Activated T-helper 2 cell treated with anti-CD3 and anti-CD28 coated beads, Interferon-gamma antibody, Interleukin-2, Interleukin-4, amounts not matched to agents 10 μg/mL and 5 μg/mL and 100 μg/mL, durations not matched to agents 14 hours and 24 hours and 36 hours (primary cell): ENCODE data around the gene DTNB. TPM values are rescaled to one million over a fixed set of nuclear protein-coding genes. Genes with fewer than 3 reads are reported as not detected.

Source experiments
- DNase-seq: peaks from one replicate; pipeline ENCODE4 v3.0.0; 2021; ENCODE audit warnings: low spot score
- H3K27ac Mint-ChIP-seq: one replicate; pipeline ENCODE4 v1.8.0; 2021; ENCODE audit warnings: mixed read lengths
- H3K27me3 Mint-ChIP-seq: one replicate; pipeline ENCODE4 v1.8.0; 2021; ENCODE audit warnings: low read depth, mixed read lengths
- H3K36me3 Mint-ChIP-seq: one replicate; pipeline ENCODE4 v1.8.0; 2021; ENCODE audit warnings: low read depth, mixed read lengths
- H3K4me1 Mint-ChIP-seq: one replicate; pipeline ENCODE4 v1.8.0; 2021; ENCODE audit warnings: low read depth, mixed read lengths
- H3K4me3 Mint-ChIP-seq: one replicate; pipeline ENCODE4 v1.8.0; 2021; ENCODE audit warnings: low read depth, mild to moderate bottlenecking, moderate library complexity, mixed read lengths
- H3K9me3 Mint-ChIP-seq: one replicate; pipeline ENCODE4 v1.8.0; 2021; ENCODE audit warnings: mixed read lengths
- intact Hi-C: fragments of 100-400 bp; cut with micrococcal nuclease; formaldehyde crosslinking; loops from one replicate; pipeline ENCODE4 v1.15.1; 2023
- total RNA-seq: library from RNA; stranded (reverse); gene quantifications from 2 replicates; pipeline ENCODE4 v1.2.3, GENCODE V29; 2022

DTNB gene
- total RNA-seq, 1 donor from 2014 or later: 33.9 TPM

DNA sequence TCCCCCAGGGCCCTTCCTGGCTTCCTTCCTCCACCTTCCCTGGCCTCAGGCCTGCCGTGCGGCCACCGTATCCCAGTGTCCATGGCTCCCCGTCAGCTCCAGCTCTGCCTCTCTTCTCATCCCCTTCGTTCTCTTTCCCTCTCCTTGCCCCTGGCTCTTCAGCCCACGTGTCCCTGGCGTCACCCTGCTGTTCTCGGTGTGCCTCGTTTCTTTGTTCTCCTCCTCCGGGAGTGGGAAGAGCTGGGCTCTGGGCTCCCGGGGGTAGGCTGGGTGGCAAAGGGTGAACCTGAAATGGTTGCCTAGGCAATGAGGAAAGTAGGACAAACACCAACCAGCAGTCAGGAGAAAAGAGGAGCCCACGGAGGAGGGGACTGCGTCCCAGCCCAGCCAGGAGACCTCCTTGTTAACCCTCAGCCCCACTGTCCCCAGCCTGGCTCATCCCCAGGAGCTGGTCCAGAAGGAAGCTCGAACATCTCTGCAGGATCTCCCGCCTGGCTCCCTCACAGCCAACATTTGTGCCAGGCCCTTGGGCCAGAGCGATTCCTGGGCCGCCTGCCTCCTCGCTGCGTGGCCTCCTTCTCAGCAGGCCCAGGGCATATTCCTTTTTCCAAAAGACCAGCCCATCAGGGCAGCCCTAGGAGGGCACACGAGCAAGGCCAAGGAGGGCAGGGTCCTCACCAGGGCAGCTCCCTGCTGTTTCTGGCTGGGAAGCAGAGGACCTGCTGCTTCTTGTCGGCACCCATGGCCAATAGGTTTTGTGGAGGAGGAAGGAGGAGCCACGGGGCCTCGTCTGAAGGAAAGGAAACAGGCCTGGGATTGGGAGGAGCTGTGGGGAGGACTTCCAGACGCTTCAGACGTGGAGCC is 300.7 kb downstream of the DTNB start:
- intact Hi-C loops: no loop called here
- no peaks in the 10 kb centered on the region for H3K27me3 Mint-ChIP-seq

DNA sequence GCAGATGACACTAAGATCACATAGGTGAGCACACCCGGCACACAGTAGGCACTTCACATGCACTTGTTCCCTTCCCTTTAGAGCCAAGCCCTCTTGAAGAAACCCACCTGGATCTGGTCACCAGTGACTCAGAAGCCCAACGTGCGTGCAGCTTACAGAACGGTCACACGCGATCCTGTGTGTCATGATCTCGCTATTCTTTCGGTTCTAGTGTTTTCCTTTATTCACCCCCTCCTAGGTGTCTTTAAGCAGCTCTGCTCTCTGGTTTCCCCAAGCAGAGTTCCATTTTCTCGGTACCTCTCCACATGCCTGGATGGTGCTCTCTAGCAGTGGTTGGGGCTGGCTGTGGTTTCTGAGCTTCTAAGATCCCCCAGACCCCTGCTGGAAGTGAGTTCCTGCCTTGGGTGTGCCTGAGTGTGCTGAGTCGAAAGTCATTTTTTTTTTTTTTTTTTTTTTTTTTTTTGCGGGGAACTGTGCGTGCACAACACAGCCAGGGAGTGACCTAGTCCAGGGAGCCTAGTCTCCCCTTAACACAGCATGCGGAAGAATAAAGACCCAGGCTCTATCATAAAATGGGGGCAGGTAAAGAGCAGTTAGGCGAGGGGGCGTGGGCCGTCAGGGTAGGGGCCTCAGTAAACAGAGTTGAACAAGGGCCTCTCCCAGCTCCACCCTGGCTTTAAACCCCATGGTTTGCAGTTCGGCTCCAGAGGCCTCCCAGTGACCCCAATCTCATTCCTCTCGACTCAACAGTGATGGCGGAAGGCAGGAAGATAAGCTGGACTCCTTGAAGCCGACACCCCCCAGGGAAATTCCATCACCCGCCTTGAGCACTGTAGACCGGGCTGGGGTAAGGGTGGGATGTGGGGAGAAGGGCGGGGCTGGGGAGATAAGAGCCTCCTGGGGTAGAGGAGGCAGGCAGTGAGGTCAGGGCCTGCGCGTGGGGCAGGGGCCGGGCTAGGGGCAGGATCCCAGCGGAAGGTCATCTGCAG is 301.8 kb downstream of the DTNB start:
- no peaks in the 10 kb centered on the region for H3K27me3 Mint-ChIP-seq
- H3K27ac Mint-ChIP-seq: no peak overlapping the region
- intact Hi-C loops: no loop called here
- no peaks in the 10 kb centered on the region for H3K36me3 Mint-ChIP-seq
- H3K4me1 Mint-ChIP-seq: peaks cover 6% of the 10 kb centered on the region
- H3K4me3 Mint-ChIP-seq: no peak overlapping the region
- H3K9me3 Mint-ChIP-seq: no peaks in the 10 kb centered on the region
- no peak for DNase-seq

More for the DNA sequence above, 300.7 kb downstream of the DTNB start:
- Mint-ChIP-seq H3K4me1 (peaks cover 13% of the 10 kb centered on the region), H3K36me3 (peaks cover 6% of the 10 kb centered on the region), H3K9me3 (no peaks in the 10 kb centered on the region), H3K4me3 (no peak overlapping the region), H3K27ac (no peak overlapping the region)
- DNase-seq: no peak

DNA sequence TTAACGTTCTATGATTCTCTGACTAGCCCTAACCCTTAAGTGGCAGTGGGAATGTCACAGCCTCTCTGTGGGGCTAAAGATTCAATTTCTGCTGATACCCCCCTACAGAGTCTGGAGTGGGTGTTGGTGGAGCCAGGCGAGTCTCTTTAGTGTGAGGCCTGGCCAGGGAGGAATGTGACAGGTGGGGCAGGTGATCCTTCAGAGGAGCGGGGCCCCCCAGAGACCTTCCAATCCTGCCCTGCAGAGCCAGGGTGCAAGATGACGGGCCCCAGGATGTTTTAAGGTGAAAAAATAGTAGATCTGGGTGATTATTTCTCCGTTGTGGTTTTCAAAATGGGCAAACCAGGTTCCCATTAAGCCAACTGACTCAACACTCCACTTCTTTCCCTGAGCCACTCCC is 303.5 kb downstream of the DTNB start:
- no peaks in the 10 kb centered on the region for H3K36me3 Mint-ChIP-seq
- no peak overlapping the region for H3K4me3 Mint-ChIP-seq
- H3K27ac Mint-ChIP-seq: no peak overlapping the region
- peaks cover 2% of the 10 kb centered on the region for H3K4me1 Mint-ChIP-seq
- intact Hi-C loops: no loop called here
- DNase-seq: no peak
- no peaks in the 10 kb centered on the region for H3K27me3 Mint-ChIP-seq
- no peaks in the 10 kb centered on the region for H3K9me3 Mint-ChIP-seq

DNA sequence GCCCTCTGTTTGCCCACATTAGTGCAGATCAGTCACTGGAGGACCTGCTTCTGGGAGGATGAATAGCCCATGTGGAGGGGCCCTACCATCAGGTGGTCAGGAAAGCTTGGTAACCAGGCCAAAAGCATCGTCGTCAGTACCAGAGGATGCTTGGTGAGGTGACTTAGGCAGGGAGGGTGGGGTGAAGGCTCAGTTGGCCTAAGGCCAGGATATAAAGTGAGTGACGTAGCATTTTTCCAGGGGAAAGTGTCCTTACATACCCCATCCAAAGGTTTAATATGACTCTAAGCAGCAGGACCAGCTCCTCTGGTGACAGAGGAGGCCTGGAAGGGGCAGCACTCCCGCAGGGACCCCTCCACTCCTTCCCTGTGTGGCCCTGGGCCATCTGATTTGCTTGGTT is 303.9 kb downstream of the DTNB start:
- Mint-ChIP-seq H3K9me3 (no peaks in the 10 kb centered on the region), H3K4me1 (peaks cover 2% of the 10 kb centered on the region)
- intact Hi-C loops: no loop called here

DNA sequence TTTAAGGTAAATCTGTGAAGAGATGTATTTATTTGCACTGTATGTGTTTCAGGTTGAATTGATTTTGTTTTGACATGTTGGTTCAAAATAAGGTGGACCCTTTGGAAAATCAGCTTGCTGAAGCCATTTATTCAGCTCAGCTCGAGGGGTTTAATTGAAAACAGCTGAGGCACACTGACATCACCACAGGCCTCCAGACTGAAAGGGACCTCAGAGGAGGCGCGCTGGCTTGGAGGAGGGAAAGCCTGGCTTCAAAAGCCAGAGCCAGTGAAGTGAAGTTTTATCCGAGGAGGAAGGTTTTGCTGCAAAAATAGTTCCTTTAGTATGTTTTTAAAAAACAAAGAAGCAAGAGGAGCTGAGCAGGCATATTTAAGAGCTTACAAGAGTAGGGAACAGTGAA is 304.7 kb downstream of the DTNB start:
- intact Hi-C loops: no loop called here
- Mint-ChIP-seq H3K4me3 (no peak overlapping the region), H3K4me1 (peaks cover 2% of the 10 kb centered on the region), H3K36me3 (no peaks in the 10 kb centered on the region), H3K9me3 (no peaks in the 10 kb centered on the region), H3K27me3 (no peaks in the 10 kb centered on the region), H3K27ac (no peak overlapping the region)
- no peak for DNase-seq

More for the DNA sequence above, 303.9 kb downstream of the DTNB start:
- H3K27me3 Mint-ChIP-seq: no peaks in the 10 kb centered on the region
- no peaks in the 10 kb centered on the region for H3K36me3 Mint-ChIP-seq
- H3K27ac Mint-ChIP-seq: no peak overlapping the region
- H3K4me3 Mint-ChIP-seq: no peak overlapping the region
- DNase-seq: no peak

DNA sequence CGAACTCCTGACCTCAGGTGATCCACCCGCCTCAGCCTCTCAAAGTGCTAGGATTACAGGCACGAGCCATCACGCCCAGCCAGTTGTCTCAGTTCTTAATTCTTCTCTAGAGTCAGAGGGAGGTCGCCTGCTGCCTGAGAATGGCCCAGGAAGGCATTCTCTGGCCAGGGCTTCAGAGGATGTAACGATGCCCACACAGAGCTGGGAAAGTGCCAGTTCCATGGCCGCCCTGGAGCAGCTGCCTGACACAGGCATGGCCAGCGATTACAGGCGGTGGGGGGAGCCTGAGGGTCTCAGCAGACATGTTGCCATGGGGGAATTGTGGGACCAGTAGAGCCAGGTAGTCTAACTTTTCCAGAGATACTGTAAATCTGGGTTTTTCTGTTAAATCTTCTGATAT is 306.1 kb downstream of the DTNB start:
- Mint-ChIP-seq H3K27me3 (no peaks in the 10 kb centered on the region), H3K9me3 (no peaks in the 10 kb centered on the region), H3K36me3 (no peaks in the 10 kb centered on the region), H3K4me1 (peaks cover 7% of the 10 kb centered on the region), H3K4me3 (no peak overlapping the region), H3K27ac (no peak overlapping the region)
- DNase-seq: no peak
- intact Hi-C loops: no loop called here

DNA sequence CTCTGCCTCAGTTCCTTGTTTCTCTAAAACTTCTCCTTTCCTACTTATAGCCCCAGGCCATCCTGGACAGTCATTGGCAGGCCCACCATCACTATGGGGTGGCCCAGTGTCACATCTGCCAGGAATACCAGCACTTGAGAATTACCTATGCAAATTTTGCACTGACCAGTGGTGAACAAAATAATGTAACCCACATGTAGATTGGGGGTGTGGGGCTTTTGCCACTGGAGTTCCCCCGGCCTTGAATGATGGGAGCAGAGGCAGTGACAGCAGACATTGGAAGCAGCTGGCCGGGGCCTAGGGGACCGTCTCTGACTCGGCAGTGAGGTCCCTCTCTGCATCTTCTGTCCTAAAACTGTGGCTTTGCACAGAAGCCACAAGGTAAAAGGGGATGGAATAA is 306.7 kb downstream of the DTNB start:
- H3K4me3 Mint-ChIP-seq: no peak overlapping the region
- no peaks in the 10 kb centered on the region for H3K36me3 Mint-ChIP-seq
- no peaks in the 10 kb centered on the region for H3K27me3 Mint-ChIP-seq
- DNase-seq: no peak
- intact Hi-C loops: no loop called here
- no peak overlapping the region for H3K27ac Mint-ChIP-seq
- H3K9me3 Mint-ChIP-seq: no peaks in the 10 kb centered on the region
- peaks cover 8% of the 10 kb centered on the region for H3K4me1 Mint-ChIP-seq

DNA sequence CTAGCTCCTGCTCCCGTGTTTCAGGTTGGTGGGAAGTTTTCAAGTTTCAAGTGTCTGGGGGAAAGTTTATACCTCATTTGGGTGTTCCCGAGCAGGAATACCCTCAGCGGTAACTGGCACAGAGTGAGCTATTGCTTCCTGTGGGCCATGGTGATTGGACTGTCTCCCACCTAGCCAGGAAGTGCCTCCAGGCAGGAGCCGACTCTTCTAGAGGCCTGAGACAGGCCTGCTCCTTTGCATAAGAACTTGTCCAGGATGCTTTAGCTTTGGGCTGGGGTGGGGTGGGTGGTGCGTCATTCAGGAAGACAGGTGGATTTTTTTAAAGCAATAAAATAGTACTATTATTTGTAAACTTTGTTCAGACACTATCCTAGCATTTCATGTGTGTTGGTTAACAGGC is 308.1 kb downstream of the DTNB start:
- DNase-seq: no peak
- Mint-ChIP-seq H3K4me1 (peaks cover 9% of the 10 kb centered on the region), H3K27ac (no peak overlapping the region), H3K27me3 (no peaks in the 10 kb centered on the region), H3K36me3 (no peaks in the 10 kb centered on the region), H3K9me3 (no peaks in the 10 kb centered on the region), H3K4me3 (no peak overlapping the region)
- intact Hi-C loops: no loop called here

DNA sequence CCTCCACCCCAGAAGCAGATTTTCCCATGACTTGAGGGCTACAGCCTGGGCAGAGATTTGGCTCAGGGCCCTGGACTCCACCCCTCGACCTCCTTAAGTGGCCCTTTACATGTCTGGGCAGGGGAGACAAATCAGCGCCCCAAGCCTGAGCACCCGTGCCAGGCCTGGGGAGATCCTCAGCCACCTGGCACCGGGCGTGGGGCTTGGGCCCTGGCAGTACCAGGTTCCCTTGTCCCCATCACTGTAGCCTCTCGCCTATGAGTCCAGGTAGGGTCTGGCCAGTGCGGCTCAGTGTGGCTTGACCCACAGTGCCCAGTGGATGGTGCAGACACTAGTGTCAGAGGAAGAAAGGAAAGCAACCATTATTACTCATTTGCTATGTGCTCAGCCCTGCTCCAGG is 309.6 kb downstream of the DTNB start:
- Mint-ChIP-seq H3K27me3 (no peaks in the 10 kb centered on the region), H3K4me1 (peaks cover 8% of the 10 kb centered on the region), H3K9me3 (no peaks in the 10 kb centered on the region), H3K36me3 (no peaks in the 10 kb centered on the region), H3K27ac (peak overlapping the region; percentile 24), H3K4me3 (no peak overlapping the region)
- DNase-seq: no peak
- intact Hi-C loops: loop anchor here (2.0 to 5.0 kb wide), 3 partner anchors 13 to 309 kb away; partner anchors contain the start of gene DTNB

DNA sequence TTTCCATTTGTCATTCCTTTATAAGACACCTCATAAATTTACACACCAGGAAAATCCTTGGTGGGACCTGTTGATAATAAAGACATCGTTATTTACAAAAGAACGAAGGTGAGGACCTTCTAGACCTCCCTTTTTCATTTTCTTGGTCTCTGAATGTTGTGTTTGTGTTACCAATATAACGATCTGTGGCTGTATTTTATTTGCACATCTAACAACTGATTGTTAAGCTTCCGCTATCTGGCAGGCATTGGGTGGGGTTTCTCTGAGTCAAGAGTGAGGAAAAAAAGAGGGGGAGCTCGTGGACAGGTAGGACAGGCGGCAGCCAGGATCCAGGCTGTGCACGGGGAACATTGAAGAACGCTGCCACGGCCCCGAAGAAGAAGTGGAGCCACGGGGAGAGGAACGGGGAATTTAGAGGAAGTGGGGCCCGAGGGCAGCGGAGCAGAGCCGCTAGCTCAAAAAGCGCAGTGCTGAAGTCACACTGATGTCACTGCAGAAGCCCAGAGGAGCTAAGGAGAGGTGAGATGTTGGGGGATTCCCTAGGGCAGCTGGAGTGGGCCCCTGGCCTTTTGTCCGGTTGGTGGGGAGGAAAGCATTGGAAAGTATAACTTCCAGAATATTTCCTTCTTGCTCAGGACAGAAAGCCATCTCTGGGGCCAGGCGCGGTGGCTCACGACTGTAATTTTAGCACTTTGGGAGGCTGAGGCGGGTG is 310.8 kb downstream of the DTNB start:
- Mint-ChIP-seq H3K27me3 (no peaks in the 10 kb centered on the region), H3K4me3 (peak overlapping the region; percentile 81), H3K4me1 (peaks cover 8% of the 10 kb centered on the region), H3K27ac (peak overlapping the region; percentile 92), H3K9me3 (no peaks in the 10 kb centered on the region), H3K36me3 (no peaks in the 10 kb centered on the region)
- peak; percentile 43 for DNase-seq
- intact Hi-C loops: loop anchor here (1.0 to 5.0 kb wide), 6 partner anchors 14 to 310 kb away; partner anchors contain the start of gene DTNB

DNA sequence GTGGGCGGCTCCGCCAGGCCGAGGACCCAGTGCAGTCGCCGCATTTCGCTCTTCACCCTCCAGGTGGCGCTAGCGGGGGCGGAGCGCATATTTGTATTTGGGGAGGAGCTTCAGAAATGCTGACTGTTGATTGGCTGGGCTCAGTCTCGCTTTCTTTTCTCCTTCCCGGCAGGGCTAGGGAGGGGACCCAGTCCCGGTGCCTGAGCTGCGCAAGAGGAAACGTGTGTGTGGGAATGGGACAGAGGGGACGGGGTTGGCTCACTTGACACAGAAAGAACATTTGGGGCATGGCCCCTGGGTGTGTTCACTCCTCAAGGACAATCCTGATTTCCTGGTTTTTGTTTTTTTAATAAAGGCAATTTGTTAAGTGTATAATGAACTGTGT is 311.3 kb downstream of the DTNB start:
- peak; percentile 93 for DNase-seq
- Mint-ChIP-seq H3K27ac (peak overlapping the region; percentile 92), H3K9me3 (no peaks in the 10 kb centered on the region), H3K27me3 (no peaks in the 10 kb centered on the region), H3K4me1 (peaks cover 8% of the 10 kb centered on the region), H3K4me3 (peak overlapping the region; percentile 81), H3K36me3 (no peaks in the 10 kb centered on the region)
- intact Hi-C loops: loop anchor here (1.0 to 5.0 kb wide), 6 partner anchors 15 to 310 kb away; partner anchors contain the start of gene DTNB
